Activated CD8-positive, alpha-beta memory T cell treated with anti-CD3 and anti-CD28 coated beads for 24 hours (primary cell): ENCODE measurements around the gene MRPS18A.

Experiments
- DNase-seq: peaks from one replicate; pipeline ENCODE4 v3.0.0-alpha.2; 2020

Gene MRPS18A

DNA sequence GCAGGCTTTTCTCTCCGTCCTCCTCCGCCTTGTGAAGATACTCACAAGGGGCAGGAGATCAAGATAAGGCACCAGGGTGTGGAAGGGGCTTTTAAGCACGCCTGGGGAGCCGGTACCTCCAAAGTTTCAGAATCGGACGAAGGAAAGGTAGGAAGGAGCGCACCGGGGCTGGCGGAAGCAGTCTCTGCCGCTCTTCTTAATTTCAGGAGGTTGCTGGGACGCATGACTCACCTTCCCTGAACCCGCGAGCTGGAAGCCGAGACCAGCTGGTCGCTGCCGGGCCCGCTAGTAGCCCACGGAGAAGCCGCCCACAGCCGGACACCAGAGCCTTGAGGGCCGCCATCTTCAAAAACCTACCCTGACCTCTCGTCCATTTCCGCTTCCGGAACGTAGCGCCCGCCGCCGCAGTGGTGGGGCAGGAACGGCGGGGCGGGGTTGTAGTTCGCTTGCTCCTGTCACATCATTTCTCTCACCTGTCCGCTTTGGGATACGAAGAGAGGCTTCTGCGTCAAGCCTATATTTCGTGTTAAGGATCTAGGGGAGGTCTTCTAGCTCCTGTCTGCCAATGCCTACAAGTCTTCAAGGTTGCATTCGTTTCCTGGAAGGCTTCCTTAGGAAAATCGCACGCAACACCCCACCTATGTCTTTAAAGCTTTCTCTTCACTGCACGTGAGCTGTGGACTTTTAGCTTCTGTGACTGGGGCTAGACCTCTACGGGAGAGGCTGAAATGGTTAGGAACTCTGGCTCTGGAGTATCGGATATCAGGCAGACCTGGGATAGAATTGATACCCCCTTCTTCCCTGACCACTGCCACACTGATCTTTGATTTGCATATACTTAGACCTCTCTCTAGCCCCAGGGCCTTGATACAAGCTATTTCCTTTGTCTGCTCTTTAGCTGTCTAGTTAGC is at the start of gene MRPS18A:
Gene MRPS18A, minus strand, starts transcription at position 355 of the 911 bp plus-strand sequence. Its CDS starts 12 bp downstream, at position 343.
- peak; percentile 90 for DNase-seq

DNA sequence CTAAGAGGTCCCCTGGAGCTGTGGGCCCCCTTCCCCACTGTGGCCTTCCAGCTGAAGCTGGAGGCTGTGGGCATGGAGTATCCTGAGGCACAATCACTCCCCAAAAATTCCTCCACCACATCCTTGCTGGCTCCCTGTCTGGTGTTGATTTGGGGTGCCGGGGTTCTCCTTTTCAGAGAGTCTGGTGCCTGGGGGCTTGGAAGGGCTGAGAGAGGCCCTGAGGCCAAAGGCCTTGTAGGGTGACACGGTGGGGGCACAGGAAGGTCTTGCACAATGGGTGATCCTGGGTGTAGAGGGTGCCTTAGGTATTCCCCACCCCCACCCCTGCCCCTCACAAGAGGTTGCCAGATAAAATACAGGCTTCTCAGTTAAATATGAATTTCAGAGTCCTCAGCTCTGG is 49.3 kb upstream of the MRPS18A start:
- no peak for DNase-seq

GRCh38 chr6:43736211-43736786 is 48.7 kb upstream of the MRPS18A start:
- DNase-seq, result no peak

- DNase-seq, result no peak
These were observed 48.1 kb upstream of the MRPS18A start for GRCh38 chr6:43735642-43736199.

- no peak for DNase-seq
These were observed 46.7 kb upstream of the MRPS18A start for GRCh38 chr6:43734294-43734665.

DNA sequence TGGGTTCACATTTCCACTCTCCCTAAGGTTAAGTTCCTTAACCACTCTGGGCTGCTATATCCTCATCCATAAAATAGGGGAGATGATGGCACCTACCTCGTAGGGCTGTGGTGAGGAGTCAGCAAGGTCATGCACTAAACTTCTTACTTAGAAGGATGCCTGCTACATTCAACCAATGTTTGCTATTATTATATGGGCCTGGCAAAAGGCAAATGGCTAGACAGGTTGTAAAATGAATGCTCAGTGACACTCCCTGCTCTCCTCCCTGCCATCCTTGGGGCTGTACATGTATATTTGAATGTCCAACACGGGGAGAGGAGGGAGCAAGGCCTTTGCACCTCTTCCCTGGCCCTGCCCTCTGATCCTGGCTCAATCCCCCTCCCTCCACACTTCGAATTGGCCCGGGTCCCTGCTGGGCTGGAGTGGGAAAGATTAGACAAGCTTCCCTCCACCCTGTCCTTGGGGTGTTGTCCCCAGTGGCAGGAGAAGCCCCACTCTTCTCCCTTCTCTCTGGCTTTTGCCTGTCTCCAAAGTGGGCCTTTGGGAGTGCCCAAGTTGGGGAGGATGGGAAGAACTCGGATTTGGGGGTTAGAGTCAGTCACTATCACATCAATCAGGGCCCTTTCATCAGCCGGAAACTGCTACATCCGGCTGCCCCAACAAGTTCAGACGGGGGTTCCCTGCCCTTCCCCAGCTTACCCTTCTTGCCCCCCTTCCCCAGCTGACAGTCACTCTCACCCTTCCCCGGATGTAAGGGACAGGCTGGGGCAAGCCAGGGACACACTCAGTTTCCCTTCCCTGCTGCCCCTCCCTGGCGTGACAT is 46.1 kb upstream of the MRPS18A start:
- DNase-seq, result peak; percentile 77

DNA sequence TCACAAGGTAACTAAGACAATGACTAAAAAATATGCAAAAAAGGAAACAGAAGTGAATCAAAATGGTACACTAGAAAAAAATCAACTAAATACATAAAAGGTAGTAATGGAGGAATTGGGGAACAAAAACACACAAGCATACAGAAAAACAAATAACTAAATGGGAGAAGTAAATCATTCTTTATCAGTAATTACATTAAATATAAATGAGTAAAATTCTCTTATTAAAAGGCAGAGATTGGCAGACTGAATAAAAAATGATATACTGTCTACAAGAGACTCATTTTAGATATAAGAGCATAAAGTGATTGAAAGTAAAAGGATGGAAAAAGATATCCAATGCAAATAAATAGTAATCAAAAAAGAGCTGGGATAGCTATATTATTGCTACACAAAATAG is 43.0 kb upstream of the MRPS18A start:
- DNase-seq, result no peak

DNA sequence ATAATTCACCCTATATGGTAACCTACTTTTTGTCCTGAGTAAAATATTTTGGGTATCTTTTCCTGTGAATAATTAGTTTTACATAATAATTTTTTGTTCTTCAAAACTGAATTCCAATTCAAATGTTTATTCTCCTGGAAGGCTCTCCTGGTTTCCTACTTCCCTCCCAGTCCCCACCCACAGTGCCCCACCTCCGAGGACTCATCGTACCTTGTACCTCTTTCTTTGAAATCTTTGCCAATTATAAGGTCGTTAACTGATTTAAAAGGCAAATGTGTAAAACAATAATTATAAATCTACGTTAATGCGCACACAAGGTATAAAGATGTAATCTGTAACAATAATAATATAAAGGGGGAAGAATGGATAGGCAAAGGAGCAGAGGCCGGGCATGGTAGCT is 41.9 kb upstream of the MRPS18A start:
- no peak for DNase-seq

GRCh38 chr6:43728586-43728985 is 41.0 kb upstream of the MRPS18A start:
- no peak for DNase-seq

GRCh38 chr6:43727634-43728033 is 40.0 kb upstream of the MRPS18A start:
- DNase-seq, result no peak

- no peak for DNase-seq
These were observed 38.3 kb upstream of the MRPS18A start for GRCh38 chr6:43725643-43726580.

DNA sequence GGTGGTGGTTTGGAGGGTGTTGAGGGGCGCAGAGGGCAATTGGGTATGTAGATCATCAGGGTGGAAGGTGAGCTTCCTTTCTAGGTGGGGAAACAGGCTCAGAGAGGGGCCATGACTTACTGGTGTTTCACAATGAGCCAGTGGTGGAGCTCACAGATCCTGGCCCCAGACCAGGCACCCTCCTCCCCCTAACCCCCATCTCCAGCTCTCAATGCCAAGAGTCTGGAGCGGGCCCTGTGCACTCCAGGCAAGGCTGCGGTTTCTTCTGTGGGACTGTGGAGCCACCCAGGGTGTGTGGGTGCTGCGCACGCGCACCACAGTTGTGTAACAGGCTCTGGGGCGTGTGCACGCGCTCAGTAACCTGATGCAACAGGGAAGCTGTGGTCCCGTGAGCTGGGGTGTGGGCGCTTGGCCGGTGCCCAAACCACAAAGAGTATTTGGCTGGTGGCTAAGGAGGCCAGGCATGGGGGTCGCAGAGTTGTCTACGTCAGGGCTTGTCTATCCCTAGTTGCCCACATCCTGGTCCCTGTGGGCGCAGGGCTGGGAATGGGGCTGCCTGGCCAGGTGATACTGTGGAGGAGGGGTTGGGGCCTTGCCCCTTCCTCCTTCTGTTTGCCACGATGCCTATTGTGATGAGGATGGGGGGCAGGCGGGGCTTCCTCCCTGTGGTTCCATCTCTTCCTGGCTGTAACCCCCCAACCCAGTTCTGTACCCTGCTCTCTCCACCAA is 37.5 kb upstream of the MRPS18A start:
- peak; percentile 93 for DNase-seq

DNA sequence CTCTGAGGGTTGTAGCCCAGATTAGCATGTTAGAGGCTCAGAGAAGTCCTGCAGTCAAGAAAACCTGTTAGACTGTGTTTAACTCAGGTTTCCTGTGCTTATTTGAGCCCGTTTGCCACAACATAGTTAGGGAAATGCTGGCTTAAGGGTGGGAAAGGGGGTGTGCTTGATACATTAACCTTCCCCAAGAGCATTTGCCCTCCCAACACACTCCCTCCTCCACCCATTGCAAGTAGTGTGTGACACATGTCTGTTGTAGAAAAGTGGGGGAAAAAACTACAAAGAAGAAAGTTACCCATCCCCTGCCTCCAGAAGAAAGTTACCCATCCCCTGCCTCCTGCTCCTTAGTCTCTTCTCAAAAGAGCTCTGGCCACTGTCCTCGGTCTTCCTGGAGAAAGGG is 36.8 kb upstream of the MRPS18A start:
- DNase-seq, result peak; percentile 62

DNA sequence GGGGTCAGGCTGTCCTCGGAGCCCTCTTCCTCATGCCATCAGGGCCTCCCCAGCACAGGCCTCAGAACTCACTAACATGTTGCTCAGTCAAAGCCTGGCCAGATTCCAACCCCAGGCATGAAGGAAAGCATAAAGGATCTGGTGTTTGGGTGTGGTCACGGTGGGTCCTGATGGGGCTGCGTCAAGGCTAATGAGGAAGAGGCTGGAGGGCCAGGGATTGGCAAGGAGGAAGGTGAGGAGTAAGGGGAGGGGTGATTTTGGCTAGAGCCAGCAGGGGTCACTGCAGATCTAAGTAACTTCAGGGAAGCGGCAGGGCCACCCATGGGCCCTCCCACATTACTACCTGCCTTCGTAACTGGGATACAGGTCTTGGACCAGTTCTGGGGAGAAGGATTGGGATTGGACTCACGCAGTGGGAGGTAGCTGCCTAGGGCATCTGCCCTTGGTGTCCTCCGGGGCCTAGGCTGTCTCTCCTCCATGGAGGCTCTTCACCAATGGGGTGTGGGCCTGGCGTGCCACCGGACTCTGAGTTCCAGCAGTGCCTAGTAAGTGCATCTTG is 36.2 kb upstream of the MRPS18A start:
- peak; percentile 85 for DNase-seq

DNA sequence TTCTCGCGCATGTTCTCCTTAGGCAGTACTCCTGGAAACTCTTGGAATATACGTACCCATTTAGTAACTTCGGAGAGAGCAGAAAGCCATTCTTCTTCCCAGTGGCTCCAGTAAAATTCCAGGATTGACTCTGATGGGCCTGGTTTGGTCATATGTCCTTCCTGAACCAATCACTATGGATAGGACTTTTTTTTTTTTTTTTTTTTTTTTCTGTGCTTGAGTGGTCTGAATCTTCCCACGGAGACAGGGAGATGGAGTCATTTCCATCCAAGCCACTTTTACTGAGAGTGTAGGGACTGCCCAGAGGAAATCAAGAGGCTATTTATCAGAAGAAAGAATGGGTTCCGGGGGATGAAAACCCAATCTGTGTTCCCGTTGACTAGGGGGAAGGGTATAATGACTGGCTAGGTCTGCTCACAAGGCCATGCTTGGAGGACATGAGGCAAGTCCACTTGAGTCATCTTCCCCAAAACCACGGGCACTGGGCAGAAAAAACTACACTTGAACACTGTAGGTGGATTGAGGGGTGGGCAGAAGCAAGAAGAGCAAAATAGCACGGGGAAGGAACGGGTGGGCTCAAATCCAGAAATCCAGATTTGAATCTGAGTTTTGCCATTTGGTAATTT is 35.4 kb upstream of the MRPS18A start:
- DNase-seq, result no peak

- DNase-seq, result no peak
These were observed 33.4 kb upstream of the MRPS18A start for GRCh38 chr6:43720999-43721398.

- no peak for DNase-seq
These were observed 31.9 kb upstream of the MRPS18A start for GRCh38 chr6:43719511-43719910.

GRCh38 chr6:43718387-43719105 is 31.0 kb upstream of the MRPS18A start:
- DNase-seq, result no peak

DNA sequence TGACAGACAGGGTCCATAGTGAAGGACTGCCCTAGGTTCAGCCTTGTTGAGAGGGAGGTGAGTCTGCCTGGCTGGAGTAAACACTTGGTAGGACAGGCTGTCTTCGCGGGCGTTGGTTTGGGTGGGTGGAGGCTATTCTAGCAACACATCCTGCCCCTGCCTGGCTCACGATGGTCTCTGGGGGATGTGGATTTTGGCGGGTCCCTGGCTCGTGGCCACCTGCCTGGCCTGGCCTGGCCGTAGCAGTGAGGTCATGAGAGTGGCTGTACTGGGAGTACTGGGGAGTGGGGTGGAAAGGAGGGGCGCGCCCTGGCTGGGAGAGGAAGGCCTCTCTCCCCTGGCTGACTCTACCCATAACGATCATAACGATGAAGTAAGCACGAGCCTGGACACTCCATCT is 30.2 kb upstream of the MRPS18A start:
- no peak for DNase-seq

- DNase-seq, result no peak
These were observed 29.8 kb upstream of the MRPS18A start for GRCh38 chr6:43717389-43717788.
